GM13976 (cell line): ENCODE measurements around the gene SUPT7L.

ENCODE experiments used
- DNase-seq: peaks from one replicate; pipeline ENCODE4 v3.0.0; 2012; ENCODE audit warnings: low spot score
- in situ Hi-C: fragments of 300-500 bp; cut with MboI; formaldehyde crosslinking; loops from one replicate; pipeline ENCODE4 v1.12.0; 2022; ENCODE audit warnings: low sequenced_read_pairs, mixed read lengths, inconsistent platforms; ENCODE audit not compliant: unreplicated experiment
- TF ChIP-seq, protein P1 (sequence below): IDR thresholded peaks from 2 replicates; pipeline ENCODE4 v1.5.1; 2012; ENCODE audit warnings: borderline replicate concordance, mild to moderate bottlenecking; ENCODE audit not compliant: insufficient read depth; ENCODE audit errors: extremely low read depth, missing control alignments, control extremely low read depth

The SUPT7L gene

DNA sequence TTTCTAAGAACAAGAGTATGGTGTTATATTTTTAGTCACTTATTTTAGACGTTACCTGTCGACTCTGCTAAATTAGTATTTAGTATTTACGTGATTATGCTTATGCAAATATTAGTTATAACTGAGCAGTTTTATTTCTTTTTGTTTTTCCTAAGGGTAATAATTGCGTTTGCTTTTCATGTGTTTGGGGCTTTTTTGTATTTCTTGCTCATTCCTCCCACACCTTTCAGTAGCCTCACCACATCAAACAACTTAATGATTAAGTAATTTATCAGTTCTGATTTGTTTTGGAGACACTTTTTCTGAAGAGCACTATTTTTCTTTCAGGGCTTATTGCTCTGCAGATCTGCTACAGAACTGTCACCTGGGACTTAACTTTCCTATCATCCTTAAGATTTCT, 7.8 kb upstream of the SUPT7L start:
- TF ChIP-seq, protein P1, sequence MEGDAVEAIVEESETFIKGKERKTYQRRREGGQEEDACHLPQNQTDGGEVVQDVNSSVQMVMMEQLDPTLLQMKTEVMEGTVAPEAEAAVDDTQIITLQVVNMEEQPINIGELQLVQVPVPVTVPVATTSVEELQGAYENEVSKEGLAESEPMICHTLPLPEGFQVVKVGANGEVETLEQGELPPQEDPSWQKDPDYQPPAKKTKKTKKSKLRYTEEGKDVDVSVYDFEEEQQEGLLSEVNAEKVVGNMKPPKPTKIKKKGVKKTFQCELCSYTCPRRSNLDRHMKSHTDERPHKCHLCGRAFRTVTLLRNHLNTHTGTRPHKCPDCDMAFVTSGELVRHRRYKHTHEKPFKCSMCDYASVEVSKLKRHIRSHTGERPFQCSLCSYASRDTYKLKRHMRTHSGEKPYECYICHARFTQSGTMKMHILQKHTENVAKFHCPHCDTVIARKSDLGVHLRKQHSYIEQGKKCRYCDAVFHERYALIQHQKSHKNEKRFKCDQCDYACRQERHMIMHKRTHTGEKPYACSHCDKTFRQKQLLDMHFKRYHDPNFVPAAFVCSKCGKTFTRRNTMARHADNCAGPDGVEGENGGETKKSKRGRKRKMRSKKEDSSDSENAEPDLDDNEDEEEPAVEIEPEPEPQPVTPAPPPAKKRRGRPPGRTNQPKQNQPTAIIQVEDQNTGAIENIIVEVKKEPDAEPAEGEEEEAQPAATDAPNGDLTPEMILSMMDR = no peak
- no peak for DNase-seq
- in situ Hi-C loops = no loop called here

DNA sequence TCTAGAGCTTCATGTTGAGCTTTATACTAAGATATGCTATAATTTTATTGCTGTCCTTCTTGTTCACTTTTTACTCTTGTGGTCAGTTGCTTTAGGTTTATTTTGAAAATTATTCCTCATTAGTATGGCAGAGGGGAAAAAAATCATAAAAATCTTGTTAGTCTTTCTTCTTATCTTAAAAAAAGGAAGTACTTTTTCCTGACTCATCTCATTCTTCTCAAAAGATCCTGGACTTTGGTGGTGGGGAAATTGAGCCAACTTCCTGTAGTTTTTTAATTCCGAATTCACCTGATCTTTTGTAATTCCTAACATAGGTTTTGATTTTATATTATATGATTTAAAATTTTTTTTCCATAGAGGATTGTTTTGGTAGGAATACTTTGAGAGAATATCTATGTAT, 4.0 kb upstream of the SUPT7L start:
- in situ Hi-C loops = no loop called here
- no peak for DNase-seq
- TF ChIP-seq, protein P1 = no peak

DNA sequence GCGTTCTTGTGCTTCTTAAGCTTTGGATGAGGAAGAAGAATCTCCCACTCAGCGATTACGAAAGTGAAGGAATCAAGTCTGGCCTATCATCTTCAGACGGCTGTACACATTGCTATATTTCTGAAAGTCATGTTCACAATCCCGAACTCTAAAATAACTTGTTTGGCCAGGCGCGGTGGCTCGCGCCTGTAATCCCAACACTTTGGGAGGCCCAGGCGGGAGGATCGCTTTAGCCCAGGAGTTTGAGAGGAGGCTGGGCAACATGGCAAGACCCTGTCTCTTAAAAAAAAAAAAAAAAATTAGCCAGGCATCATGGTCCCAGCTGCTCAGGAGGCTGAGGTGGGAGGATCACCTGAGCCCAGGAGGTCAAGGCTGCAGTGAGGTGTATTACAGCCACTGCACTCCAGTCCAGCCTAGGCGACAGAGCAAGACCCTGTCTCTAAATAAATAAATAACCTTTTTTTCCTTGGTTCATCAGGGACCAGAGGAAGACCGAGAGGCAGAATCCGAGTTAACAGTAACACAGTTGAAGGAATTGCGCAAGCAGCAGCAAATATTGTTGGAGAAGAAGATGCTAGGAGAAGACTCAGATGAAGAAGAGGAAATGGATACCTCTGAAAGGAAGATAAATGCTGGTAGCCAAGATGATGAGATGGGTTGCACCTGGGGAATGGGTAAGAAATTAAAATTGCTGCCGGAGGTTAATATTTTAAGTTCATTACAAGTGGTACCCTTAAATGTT, 1.4 kb upstream of the SUPT7L start:
- no peak for DNase-seq
- TF ChIP-seq, protein P1 = no peak
- in situ Hi-C loops = no loop called here

DNA sequence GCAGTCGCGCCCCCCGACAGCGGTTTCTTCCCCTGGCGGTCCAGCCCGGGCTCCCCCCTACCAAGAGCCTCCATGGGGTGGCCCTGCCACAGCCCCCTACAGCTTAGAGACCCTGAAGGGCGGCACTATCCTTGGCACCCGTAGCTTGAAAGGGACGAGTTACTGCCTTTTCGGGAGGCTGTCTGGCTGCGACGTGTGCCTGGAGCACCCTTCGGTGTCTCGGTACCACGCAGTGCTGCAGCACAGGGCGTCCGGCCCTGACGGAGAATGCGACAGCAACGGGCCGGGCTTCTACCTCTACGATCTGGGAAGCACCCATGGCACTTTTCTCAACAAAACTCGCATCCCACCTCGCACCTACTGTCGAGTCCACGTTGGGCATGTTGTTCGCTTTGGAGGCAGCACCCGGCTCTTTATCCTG, 750 bp upstream of the SUPT7L start:
- in situ Hi-C loops = no loop called here
- DNase-seq = no peak
- TF ChIP-seq, protein P1 = no peak

DNA sequence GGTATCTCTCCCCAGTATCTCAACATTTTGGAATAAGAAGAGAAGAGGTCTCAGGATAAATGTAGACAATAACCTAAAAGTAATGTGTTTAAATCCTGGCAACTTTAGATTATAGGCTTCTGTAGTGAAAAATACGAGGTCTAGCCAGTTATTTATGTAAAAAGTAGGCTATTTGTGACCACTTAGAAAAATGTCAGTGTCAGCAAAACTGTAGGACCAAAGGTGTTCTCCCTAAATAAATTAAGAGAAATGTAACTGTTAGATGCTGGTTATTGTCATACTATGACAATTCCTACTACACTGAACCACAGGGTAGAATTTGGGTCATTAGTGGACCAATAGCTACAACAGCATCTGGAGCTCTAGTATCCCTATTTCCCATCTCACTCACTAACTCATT, 2.0 kb downstream of the SUPT7L start:
- in situ Hi-C loops = no loop called here
- no peak for DNase-seq
- TF ChIP-seq, protein P1 = no peak

DNA sequence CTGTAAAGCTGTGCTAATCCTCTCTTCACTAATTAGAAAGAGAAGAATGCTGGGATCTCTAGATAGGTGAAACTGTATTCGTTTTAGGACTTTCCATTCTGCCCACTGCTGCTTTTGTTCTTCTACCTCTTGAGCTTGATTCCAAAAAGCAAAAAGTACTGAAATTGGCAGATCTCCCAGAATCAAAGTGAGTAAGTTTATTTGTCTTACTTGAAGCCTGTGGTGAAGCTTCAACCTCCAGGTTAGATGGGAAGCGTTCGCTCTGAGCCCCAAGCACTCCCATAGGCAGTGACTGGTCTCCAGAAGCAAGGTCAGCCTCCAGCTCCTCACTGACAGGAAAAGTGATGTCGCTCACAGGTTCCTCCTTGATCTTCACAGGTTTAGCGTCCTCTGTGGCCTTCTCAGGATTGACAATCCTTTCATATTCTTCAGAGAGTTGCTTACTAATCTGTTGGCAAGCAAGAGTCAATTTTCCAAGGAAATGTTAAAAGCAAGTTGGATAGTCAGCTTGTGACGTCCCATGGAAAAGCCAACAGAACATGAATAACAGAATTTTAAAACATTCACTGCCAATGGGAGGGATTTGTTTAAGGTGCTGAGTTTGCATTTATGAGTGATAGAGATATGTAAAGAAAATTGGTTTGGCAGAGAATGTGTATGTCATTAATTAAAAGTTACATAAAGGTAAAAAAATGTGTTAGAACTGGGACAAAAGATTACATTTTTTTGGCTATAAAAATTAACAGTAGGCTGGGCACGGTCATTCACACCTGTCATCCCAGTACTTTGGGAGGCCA, 8.1 kb downstream of the SUPT7L start:
- in situ Hi-C loops = no loop called here
- no peak for DNase-seq
- TF ChIP-seq, protein P1 = no peak
